ENCODE data around the gene DUSP1. TPM values are rescaled to one million over a fixed set of nuclear protein-coding genes. Genes with fewer than 3 reads are reported as not detected.

DUSP1 gene
- total RNA-seq, 1 donor from 2014 or later = 9.7 TPM

DNA sequence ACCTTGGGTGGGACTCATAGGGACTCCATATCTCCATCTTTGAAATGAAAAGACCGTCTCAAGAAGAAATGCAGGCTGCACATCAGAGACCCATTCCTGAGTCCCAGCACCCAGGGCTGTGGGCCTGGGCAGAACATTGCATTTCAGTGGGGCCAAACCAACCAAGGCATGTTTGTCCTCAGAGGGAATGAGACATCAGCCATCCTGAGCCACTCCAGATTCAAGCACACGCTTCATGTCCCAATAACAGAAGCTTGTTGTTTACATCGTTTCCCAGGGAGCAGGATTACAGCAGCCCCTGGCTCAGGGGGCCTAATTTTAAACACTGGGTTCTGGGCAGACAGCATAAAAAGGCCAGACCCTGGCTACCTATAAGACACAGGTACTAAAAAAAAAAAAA is 24.3 kb downstream of the DUSP1 start:
- Mint-ChIP-seq H3K9me3 (no peaks in the 10 kb centered on the region), H3K36me3 (ENCODE audit: low read depth) (no peaks in the 10 kb centered on the region), H3K27me3 (ENCODE audit: low read depth) (peaks cover 2% of the 10 kb centered on the region), H3K4me1 (ENCODE audit: low read depth) (no peaks in the 10 kb centered on the region), H3K4me3 (ENCODE audit: low read depth) (no peak overlapping the region), H3K27ac (no peak overlapping the region)
- DNase-seq (ENCODE audit: low spot score) = no peak
- intact Hi-C loops (cut with micrococcal nuclease) = no loop called here

DNA sequence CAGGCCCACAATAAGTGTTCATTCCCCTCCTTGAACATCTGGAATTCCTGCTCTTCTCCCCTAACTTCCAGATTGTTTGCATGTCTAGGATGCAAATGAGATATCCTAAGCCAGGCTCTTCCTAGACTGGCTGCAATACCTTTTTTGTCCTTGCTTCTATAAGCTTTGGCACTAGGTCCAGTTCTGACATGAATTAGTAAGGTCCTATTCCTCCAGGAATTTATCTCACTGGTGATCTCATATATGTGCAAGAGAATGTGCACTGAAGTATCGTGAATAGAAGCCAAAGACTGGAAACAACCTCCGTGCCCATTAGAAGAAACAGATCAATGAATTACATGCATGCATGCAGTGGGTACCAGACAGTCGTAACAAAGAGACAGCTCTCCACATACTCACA is 25.2 kb downstream of the DUSP1 start:
- Mint-ChIP-seq H3K9me3 (no peaks in the 10 kb centered on the region), H3K4me1 (ENCODE audit: low read depth) (no peaks in the 10 kb centered on the region), H3K4me3 (ENCODE audit: low read depth) (no peak overlapping the region), H3K27me3 (ENCODE audit: low read depth) (peaks cover 1% of the 10 kb centered on the region), H3K36me3 (ENCODE audit: low read depth) (no peaks in the 10 kb centered on the region), H3K27ac (no peak overlapping the region)
- no peak for DNase-seq (ENCODE audit: low spot score)
- intact Hi-C loops (cut with micrococcal nuclease) = no loop called here

DNA sequence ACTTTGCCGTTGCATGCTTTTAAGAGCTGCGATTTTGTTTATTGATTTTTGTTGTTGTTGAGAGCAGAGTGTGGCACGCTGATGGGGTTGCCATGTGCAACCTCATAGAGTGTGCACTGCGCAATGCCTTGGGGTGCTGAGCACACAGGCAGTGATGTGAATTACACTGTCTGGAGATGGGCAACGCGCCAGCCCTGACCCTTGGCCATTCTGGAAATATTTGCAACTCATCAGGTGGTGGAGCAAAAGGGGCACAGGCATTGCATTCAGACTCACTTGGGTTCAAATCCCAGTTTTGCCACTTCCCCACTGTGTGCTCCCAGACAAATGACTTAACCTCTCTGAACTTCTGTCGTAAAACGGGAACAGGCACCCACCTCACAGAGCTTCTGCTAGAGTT is 25.6 kb downstream of the DUSP1 start:
- Mint-ChIP-seq H3K4me1 (ENCODE audit: low read depth) (no peaks in the 10 kb centered on the region), H3K27me3 (ENCODE audit: low read depth) (peaks cover 1% of the 10 kb centered on the region), H3K36me3 (ENCODE audit: low read depth) (no peaks in the 10 kb centered on the region), H3K9me3 (no peaks in the 10 kb centered on the region), H3K4me3 (ENCODE audit: low read depth) (no peak overlapping the region), H3K27ac (no peak overlapping the region)
- intact Hi-C loops (cut with micrococcal nuclease) = no loop called here
- no peak for DNase-seq (ENCODE audit: low spot score)

DNA sequence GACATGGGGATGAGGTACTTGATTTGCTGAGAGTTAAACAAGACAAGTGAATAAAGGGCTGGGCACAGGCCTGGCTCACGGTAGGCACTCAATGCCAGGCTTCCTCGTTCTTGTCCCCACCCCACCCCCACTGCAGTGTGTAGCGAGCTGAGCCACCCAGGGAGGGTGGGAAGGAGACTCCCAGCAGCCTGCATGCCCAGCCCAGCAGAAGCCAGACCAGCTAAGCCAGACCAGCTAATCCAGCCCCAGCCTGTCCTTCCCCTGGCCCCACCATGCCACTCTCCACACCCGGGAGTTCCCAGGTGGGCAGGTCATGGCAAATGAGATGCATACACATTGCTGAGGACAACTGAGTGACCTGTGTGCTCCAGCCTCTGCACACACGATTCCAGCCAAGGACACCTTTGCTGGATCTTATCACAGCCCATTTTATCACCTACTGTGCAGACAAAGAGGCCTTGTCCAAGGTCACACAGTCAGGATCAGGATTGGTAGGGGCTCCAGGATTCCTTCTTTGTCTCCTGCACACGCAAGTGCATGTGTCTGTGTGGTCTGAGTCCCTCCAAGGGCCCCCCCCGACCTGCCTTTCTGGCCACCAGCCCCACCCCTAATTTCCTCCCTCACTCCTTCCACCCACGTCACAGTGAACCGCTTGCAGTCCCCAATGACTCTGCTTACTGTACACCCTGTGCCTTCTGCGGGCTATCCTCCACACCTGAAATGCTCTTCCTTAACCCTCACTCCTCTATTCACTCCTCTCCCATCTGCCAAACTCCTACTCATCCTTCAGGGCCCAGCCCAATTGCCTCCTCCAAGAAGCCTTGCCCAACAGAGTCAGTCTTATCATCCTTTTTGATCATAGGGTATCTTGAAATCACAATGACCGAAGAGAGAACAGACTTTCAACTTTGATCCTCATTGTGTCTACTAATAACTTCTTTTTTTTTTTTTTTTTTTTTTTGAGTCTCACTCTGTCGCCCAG is 26.6 kb downstream of the DUSP1 start:
- Mint-ChIP-seq H3K4me3 (ENCODE audit: low read depth) (no peak overlapping the region), H3K4me1 (ENCODE audit: low read depth) (no peaks in the 10 kb centered on the region), H3K36me3 (ENCODE audit: low read depth) (no peaks in the 10 kb centered on the region), H3K27me3 (ENCODE audit: low read depth) (peaks cover 1% of the 10 kb centered on the region), H3K9me3 (no peaks in the 10 kb centered on the region), H3K27ac (no peak overlapping the region)
- DNase-seq (ENCODE audit: low spot score) = no peak
- intact Hi-C loops (cut with micrococcal nuclease) = no loop called here

DNA sequence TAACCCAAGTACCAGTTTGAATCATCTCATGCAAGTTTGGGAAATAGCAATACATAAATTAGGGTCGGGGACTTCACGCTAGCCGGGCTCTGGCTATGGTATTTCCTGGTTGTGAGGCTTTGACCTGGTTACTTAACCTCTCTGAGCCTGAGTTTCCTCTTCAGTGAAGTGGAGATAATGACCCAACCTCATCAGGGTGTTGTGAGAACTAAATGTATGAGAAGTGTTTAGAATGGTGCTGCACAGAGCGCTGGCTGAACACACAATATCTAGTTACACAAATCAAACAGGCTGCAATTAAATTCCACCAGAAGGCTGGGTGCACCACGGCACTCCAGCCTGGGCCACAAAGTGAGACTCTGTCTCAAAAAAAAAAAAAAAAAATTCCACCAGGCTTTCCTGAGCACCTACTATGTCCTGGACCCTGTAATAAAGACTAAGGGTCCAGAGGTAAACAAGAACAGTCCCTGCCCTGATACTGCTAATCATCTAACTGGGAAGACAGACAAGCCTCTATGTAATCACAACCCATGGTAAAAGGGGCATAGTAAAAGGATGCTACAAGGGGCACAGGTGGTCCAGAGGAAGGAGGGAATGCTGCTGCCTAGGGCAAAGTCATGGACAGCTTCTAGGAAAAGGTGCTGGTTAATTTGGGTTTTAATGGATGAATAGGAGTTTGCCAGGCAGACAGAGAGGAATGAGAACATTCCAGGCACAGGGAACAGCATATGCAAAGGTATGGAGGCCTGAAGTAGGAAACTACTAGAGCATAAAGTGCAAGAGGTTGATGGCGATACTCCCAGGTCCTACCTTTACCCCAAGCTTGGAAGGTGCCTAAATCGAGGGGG is 27.7 kb downstream of the DUSP1 start:
- no peak overlapping the region for H3K27ac Mint-ChIP-seq
- H3K4me1 Mint-ChIP-seq (ENCODE audit: low read depth) = no peaks in the 10 kb centered on the region
- intact Hi-C loops (cut with micrococcal nuclease) = no loop called here
- H3K36me3 Mint-ChIP-seq (ENCODE audit: low read depth) = no peaks in the 10 kb centered on the region
- H3K9me3 Mint-ChIP-seq = no peaks in the 10 kb centered on the region
- DNase-seq (ENCODE audit: low spot score) = no peak
- H3K27me3 Mint-ChIP-seq (ENCODE audit: low read depth) = peaks cover 1% of the 10 kb centered on the region
- no peak overlapping the region for H3K4me3 Mint-ChIP-seq (ENCODE audit: low read depth)

DNA sequence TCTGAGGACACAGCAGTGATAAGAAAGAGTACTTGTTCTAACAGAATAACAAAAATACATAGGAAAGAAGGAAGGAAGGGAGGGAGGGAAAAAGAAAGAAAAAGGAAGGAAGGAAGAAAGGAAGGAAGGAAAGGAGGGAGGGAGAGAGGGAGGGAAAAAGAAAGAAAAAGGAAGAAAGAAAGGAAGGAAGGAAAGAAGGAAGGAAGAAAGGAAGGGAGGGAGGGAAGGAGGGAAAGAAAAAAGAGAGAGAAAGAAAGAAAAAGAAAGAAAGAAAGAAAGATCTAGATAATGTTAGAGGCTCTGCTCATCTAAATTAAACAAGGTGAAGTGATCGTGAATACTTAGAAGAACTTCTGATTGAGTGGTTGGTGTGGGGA is 29.8 kb downstream of the DUSP1 start:
- Mint-ChIP-seq H3K27ac (no peak overlapping the region), H3K4me3 (ENCODE audit: low read depth) (no peak overlapping the region), H3K4me1 (ENCODE audit: low read depth) (no peaks in the 10 kb centered on the region), H3K27me3 (ENCODE audit: low read depth) (peaks cover 1% of the 10 kb centered on the region), H3K36me3 (ENCODE audit: low read depth) (no peaks in the 10 kb centered on the region), H3K9me3 (no peaks in the 10 kb centered on the region)
- intact Hi-C loops (cut with micrococcal nuclease) = no loop called here
- DNase-seq (ENCODE audit: low spot score) = no peak

DNA sequence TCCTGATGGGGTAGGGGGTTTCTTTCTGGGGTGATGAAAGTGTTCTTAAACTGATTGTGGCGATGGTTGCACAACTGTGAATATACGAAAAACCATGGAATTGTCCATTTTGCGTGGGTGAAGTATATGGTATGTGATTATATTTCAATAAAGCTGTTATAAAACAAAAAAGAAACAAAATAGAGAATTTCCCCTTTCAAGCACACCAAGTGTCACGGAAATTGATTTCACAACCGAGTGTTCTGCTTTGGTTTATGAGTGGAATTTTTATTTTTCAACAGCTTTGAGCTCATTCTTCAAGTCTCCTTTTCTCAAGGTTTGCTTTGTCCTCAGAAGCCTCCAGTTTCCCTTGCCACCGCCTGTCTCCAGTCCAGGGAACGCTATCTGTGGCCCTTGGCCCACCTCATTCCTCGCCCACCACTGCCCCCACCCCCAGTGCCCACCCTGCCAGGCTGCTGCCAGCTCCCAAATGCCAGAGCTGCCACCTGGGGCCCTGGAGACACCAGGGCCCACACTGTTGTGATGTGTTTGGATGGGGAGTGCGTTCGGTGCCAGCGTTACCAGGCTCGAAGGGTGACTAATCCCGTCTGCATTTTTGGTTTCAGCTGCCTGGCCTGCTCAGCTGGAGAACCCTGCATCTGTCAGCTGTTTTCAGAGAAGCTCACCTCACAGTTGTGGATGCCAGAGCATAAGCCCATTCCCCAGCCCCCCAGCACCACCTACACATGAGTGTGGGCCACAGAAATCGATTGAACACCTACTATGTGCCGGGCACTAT is 30.4 kb downstream of the DUSP1 start:
- H3K36me3 Mint-ChIP-seq (ENCODE audit: low read depth) = no peaks in the 10 kb centered on the region
- no peak overlapping the region for H3K27ac Mint-ChIP-seq
- no peaks in the 10 kb centered on the region for H3K4me1 Mint-ChIP-seq (ENCODE audit: low read depth)
- no peaks in the 10 kb centered on the region for H3K9me3 Mint-ChIP-seq
- DNase-seq (ENCODE audit: low spot score) = no peak
- H3K27me3 Mint-ChIP-seq (ENCODE audit: low read depth) = peaks cover 1% of the 10 kb centered on the region
- H3K4me3 Mint-ChIP-seq (ENCODE audit: low read depth) = no peak overlapping the region
- intact Hi-C loops (cut with micrococcal nuclease) = no loop called here

DNA sequence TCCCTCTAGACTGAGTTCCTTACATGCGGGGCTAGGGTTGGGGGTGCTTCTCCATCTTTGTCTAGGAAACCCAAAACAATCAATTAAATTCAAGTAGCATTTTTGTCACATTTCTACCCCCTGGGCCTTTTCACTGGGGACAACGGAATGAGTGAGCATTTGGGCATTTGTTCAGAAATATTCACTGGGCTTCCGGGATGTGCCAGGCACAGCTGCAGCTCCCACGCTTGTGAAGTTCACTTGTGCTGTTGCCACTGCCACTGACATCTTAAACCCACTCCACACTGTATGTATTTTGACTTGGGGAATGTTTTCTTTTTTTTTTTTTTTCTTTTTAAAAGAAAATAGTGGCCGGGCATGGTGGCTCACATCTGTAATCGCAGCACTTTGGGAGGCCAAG is 31.6 kb downstream of the DUSP1 start:
- no peak overlapping the region for H3K4me3 Mint-ChIP-seq (ENCODE audit: low read depth)
- no peaks in the 10 kb centered on the region for H3K4me1 Mint-ChIP-seq (ENCODE audit: low read depth)

DNA sequence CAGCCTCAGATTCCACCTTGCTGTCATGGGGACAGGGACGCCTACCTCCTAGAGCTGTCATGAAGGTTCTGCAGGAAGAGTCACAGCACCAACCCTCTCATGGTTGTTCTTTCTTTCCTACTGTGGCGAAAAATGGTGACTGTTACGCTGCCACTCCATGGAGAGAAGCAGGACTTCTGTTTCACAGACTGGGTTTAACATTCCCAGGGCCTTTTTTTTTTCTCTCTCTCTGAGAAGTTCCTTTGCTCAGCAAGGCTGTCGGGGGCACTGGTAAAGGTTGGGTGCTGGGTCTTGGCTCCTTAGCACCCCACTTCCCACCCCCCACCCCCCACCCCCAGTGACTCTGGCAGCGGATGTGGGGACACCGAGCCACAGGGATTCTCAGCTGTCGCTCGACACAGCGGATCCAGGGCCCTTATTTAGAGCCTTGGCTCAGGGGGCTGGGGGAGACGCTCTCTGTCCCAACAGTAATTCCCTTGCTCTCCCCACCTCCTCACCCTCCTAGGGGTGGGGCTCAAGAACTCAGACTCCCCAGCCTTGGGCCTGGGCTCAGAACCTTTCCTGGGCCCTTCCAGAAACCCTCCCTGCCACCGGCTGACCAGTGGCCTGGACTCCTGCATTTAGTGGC is 34.4 kb downstream of the DUSP1 start:
- Mint-ChIP-seq H3K36me3 (ENCODE audit: low read depth) (no peaks in the 10 kb centered on the region), H3K4me1 (ENCODE audit: low read depth) (no peaks in the 10 kb centered on the region), H3K4me3 (ENCODE audit: low read depth) (no peak overlapping the region), H3K27me3 (ENCODE audit: low read depth) (peaks cover 1% of the 10 kb centered on the region), H3K9me3 (no peaks in the 10 kb centered on the region), H3K27ac (no peak overlapping the region)
- no peak for DNase-seq (ENCODE audit: low spot score)
- intact Hi-C loops (cut with micrococcal nuclease) = no loop called here

More for the DNA sequence above, 31.6 kb downstream of the DUSP1 start:
- H3K9me3 Mint-ChIP-seq = no peaks in the 10 kb centered on the region
- no peaks in the 10 kb centered on the region for H3K36me3 Mint-ChIP-seq (ENCODE audit: low read depth)
- peaks cover 1% of the 10 kb centered on the region for H3K27me3 Mint-ChIP-seq (ENCODE audit: low read depth)
- DNase-seq (ENCODE audit: low spot score) = no peak
- no peak overlapping the region for H3K27ac Mint-ChIP-seq
- intact Hi-C loops (cut with micrococcal nuclease) = no loop called here

DNA sequence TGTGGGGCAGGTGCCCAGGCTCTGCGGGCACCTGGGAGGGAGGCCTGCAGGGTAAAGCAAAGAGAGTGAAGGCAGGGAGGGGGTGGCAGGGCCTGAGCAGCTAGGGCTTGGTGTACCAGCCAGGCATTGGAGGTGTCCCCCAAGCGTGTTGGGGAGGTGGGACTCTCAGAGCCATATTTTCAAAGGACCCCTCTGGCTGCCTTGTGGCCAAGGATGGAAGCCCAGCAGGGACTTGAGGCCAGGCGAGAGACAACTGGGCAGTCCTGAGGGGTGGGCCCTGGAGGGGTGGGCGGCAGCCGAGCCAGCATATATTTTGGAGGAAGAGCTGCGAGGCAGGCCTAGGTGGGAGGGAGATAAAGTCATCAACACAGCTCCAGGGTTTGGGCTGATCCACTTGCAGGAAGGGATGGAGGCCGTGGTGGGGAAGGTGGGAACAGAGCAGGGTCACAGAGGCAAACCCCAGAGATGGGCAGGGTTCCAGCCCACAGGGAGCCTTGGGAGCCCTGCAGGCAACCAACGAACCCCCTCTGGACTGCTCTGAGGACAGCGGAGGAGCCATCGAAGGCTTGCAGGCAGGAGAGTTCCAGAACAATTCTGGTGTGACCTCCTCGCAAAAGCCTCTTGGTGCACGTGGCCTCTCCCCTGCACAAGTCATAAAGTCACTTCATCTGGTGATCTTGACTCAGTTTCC is 35.7 kb downstream of the DUSP1 start:
- no peak overlapping the region for H3K4me3 Mint-ChIP-seq (ENCODE audit: low read depth)
- H3K4me1 Mint-ChIP-seq (ENCODE audit: low read depth) = no peaks in the 10 kb centered on the region
- H3K27me3 Mint-ChIP-seq (ENCODE audit: low read depth) = no peaks in the 10 kb centered on the region
- DNase-seq (ENCODE audit: low spot score) = no peak
- intact Hi-C loops (cut with micrococcal nuclease) = no loop called here
- no peaks in the 10 kb centered on the region for H3K9me3 Mint-ChIP-seq
- no peak overlapping the region for H3K27ac Mint-ChIP-seq
- H3K36me3 Mint-ChIP-seq (ENCODE audit: low read depth) = no peaks in the 10 kb centered on the region

DNA sequence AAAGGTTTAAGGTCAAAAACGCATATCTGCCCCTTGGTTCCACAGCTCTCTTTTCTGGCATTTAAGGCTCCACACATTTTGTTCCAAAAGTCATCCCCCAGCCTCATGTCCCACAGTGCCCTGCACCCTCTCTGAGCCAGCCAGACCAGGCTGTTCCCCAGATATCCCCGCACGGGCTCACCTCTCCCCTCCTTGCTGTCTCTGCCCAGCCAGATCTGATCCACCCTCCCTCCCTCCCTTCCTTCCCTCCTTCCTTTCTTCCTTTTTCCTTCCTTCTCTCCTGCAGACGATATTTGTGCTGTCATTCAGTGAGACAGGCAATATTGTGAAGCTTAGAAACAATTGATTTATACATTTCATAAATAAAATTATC is 37.0 kb downstream of the DUSP1 start:
- no peak overlapping the region for H3K27ac Mint-ChIP-seq
- H3K4me1 Mint-ChIP-seq (ENCODE audit: low read depth) = no peaks in the 10 kb centered on the region
- no peak for DNase-seq (ENCODE audit: low spot score)
- no peak overlapping the region for H3K4me3 Mint-ChIP-seq (ENCODE audit: low read depth)
- H3K27me3 Mint-ChIP-seq (ENCODE audit: low read depth) = no peaks in the 10 kb centered on the region
- intact Hi-C loops (cut with micrococcal nuclease) = no loop called here
- no peaks in the 10 kb centered on the region for H3K9me3 Mint-ChIP-seq
- H3K36me3 Mint-ChIP-seq (ENCODE audit: low read depth) = no peaks in the 10 kb centered on the region
